Naive thymus-derived CD4-positive, alpha-beta T cell (primary cell): Measurements from ENCODE around the gene SNX1. TPM values are rescaled to one million over a fixed set of nuclear protein-coding genes. Genes with fewer than 3 reads are reported as not detected.
A peak's percentile ranks its signal among the peaks of the same experiment; 100 is the strongest.

Source experiments
- ATAC-seq: fragments of 150-1000 bp; cut with Tn5 transposase; 2 replicates; pipeline ENCODE4 v1.10.0; 2021; ENCODE audit warnings: mild to moderate bottlenecking, moderate library complexity
- CTCF ChIA-PET: fragments of 350-600 bp; sonication (Branson Sonifier 250); formaldehyde crosslinking; loops from one replicate; lab custom pipeline; 2021; ENCODE audit warnings: antibody characterized with exemption; lab: Charles Lee
- POLR2A ChIA-PET: fragments of 350-600 bp; sonication (Branson Sonifier 250); formaldehyde crosslinking; loops from one replicate; lab custom pipeline; 2021; ENCODE audit warnings: antibody characterized with exemption, inconsistent platforms; lab: Charles Lee
- DNase-seq, 9 donors: peaks; one replicate each; pipeline versions ENCODE4 v3.0.0 to v3.0.0-alpha.2; 2020 to 2022; ENCODE audit warnings: mixed read lengths in 1 of 9
- H3K27ac ChIP-seq: one replicate; pipeline ENCODE4 v1.7.0; 2013; ENCODE audit warnings: mild to moderate bottlenecking, low read depth, low read length, moderate library complexity
- H3K27me3 ChIP-seq, 2 donors: one replicate each; pipeline ENCODE4 v1.7.0; 2013; ENCODE audit warnings: low read length in 2 of 2, mild to moderate bottlenecking in 2 of 2, moderate library complexity in 2 of 2; ENCODE audit not compliant: control insufficient read depth in 2 of 2, insufficient read depth in 2 of 2
- H3K36me3 ChIP-seq, 3 experiments: 1 replicate in 2 of 3; 2 replicates in 1 of 3; pipeline ENCODE4 v1.7.0; 2013; ENCODE audit warnings: low read length in 3 of 3, mild to moderate bottlenecking in 3 of 3, moderate library complexity in 1 of 3; ENCODE audit not compliant: insufficient read depth in 3 of 3, control insufficient read depth in 2 of 3
- H3K4me1 ChIP-seq, 2 donors: one replicate each; pipeline ENCODE4 v1.7.0; 2013; ENCODE audit warnings: low read length in 2 of 2, mild to moderate bottlenecking in 2 of 2, moderate library complexity in 1 of 2; ENCODE audit not compliant: control insufficient read depth in 2 of 2, insufficient read depth in 2 of 2
- H3K4me3 ChIP-seq: 2 replicates; pipeline ENCODE4 v1.7.0; 2013; ENCODE audit warnings: mild to moderate bottlenecking, low read length
- H3K9me3 ChIP-seq, 3 experiments: 1 replicate in 2 of 3; 2 replicates in 1 of 3; pipeline ENCODE4 v1.7.0; 2013; ENCODE audit warnings: low read length in 3 of 3; ENCODE audit not compliant: control insufficient read depth in 2 of 3
- H3K27ac Mint-ChIP-seq, 9 donors: one replicate each; pipeline ENCODE4 v1.8.0; 2020 to 2022; ENCODE audit warnings: mixed read lengths in 9 of 9, mild to moderate bottlenecking in 8 of 9, moderate library complexity in 5 of 9, inconsistent platforms in 2 of 9
- H3K27me3 Mint-ChIP-seq, 5 donors: one replicate each; pipeline ENCODE4 v1.8.0; 2021 to 2022; ENCODE audit warnings: mixed read lengths in 5 of 5, mild to moderate bottlenecking in 1 of 5
- H3K36me3 Mint-ChIP-seq, 5 donors: one replicate each; pipeline ENCODE4 v1.8.0; 2020 to 2022; ENCODE audit warnings: mixed read lengths in 5 of 5, mild to moderate bottlenecking in 3 of 5, inconsistent platforms in 1 of 5
- H3K4me1 Mint-ChIP-seq, 7 donors: one replicate each; pipeline ENCODE4 v1.8.0; 2020 to 2022; ENCODE audit warnings: mixed read lengths in 7 of 7, mild to moderate bottlenecking in 3 of 7, inconsistent platforms in 1 of 7
- H3K4me3 Mint-ChIP-seq, 10 donors: one replicate each; pipeline ENCODE4 v1.8.0; 2020 to 2022; ENCODE audit warnings: mild to moderate bottlenecking in 10 of 10, mixed read lengths in 10 of 10, moderate library complexity in 6 of 10, inconsistent platforms in 2 of 10
- H3K9me3 Mint-ChIP-seq, 11 donors: one replicate each; pipeline ENCODE4 v1.8.0; 2020 to 2022; ENCODE audit warnings: mixed read lengths in 11 of 11, mild to moderate bottlenecking in 4 of 11, inconsistent platforms in 1 of 11, moderate library complexity in 1 of 11
- intact Hi-C, 2 donors: fragments of 100-400 bp; cut with micrococcal nuclease; formaldehyde crosslinking; loops; one replicate each; pipeline ENCODE4 v1.15.1; 2023
- polyA plus RNA-seq, 2 donors: library from polyadenylated mRNA; unstranded; fragments of 300-500 nt; fragmentation: Illumina TruSeq; gene quantifications; one replicate each; pipeline ENCODE4 v1.2.3, GENCODE V29; 2021
- total RNA-seq, 6 experiments: library from RNA in 5 of 6; stranded (reverse) in 5 of 6; gene quantifications; 1 replicate in 5 of 6; 2 replicates in 1 of 6; pipeline ENCODE4 v1.2.3 and lab custom pipeline; 2021 to 2026

Gene SNX1
- total and polyA plus RNA-seq, 7 experiments from 2014 or later: 61.3 to 161 (median 120) TPM

DNA sequence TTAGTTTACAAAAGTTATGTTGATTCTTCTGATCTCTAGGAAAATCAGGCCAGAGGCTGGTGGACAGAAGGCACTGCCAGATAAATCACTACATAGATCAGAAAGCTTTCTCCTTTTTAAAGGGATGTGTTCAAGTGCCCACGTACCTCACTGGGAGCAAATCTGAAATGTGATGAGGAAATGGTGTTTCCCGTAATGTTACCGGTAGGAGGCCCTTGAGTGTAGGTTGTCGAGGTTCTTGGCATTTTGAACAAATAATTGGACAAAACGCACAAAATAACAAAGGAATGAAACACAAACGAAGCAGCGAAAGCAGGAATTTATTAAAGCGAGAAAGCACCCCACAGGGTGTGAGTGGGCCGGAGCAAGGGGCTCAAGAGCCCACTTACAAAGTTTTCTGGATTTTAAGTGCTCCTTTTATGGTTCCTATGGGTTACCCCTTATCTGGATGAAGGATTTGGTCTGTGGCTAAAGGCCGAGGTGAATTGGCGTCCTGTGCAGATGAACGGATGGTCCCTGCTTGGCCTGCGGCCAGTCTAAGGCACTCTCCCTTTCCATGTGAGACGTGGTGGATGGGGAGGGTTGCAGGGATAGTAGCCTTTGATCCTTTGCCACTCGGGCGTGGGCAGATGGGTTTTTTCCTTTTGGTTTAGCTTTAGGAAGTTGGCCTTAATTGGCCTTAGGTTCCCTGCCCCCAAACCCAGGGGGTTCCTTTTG is 1.0 kb downstream of the SNX1 start:
- POLR2A ChIA-PET: interaction anchor here (0.9 to 1.8 kb wide), 5 partner anchors 9 to 66 kb away, joined by 3 to 9 read pairs (median 3); partner anchors contain the start of gene PPIB
- Mint-ChIP-seq H3K27ac (peak overlapping the region; percentile 97 to 100 (median 99)), H3K4me1 (peaks cover 48 to 98% (median 86%) of the 10 kb centered on the region in 7 donors), H3K9me3 (no peaks in the 10 kb centered on the region), H3K27me3 (no peaks in the 10 kb centered on the region), H3K36me3 (peaks cover 0 to 4% (median 0%) of the 10 kb centered on the region in 5 donors), H3K4me3 (peak overlapping the region; percentile 92 to 100 (median 98))
- peak overlapping the region; percentile 88 for H3K27ac ChIP-seq
- CTCF ChIA-PET: interaction anchor here (1.6 kb wide), 1 partner anchor 66 kb away, joined by 5 read pairs; the partner anchor contains the start of gene PPIB
- ATAC-seq: no peak
- no peaks in the 10 kb centered on the region for H3K27me3 ChIP-seq
- no peaks in the 10 kb centered on the region for H3K9me3 ChIP-seq
- DNase-seq: peak in 4 of 9 donors; percentile 8 to 23 (median 11)
- intact Hi-C loops: loop anchor here (1.0 to 10.0 kb wide), 7 partner anchors 56 to 1052 kb away; partner anchors contain the start of genes PCLAF (in 1 of the 2), PDCD7 (in 1 of the 2), PIF1 (in 1 of the 2) and PLEKHO2 (in 1 of the 2)
- peaks cover 41 to 48% of the 10 kb centered on the region in 2 donors for H3K4me1 ChIP-seq
- H3K4me3 ChIP-seq: peak overlapping the region; percentile 87
- peaks cover 0 to 5% (median 0%) of the 10 kb centered on the region in 3 experiments for H3K36me3 ChIP-seq

DNA sequence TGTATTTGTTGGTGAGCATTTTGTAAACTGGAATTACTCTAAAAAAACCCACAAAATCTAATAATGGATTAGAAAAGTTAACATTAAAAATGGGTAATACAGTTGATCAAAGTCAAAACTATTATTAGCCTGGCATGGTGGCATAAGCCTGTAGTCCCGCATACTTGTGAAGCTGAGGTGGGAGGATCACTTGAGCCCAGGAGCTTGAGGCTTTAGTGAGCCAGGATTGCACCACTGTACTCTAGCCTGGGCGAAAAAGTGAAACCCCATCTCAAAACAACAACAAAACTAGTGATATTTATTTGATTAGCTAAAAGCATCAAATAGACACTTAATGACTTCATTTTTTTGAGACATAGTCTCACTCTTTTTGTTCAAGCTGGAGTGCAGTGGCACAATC is 3.6 kb downstream of the SNX1 start:
- H3K4me1 Mint-ChIP-seq: peaks cover 38 to 91% (median 76%) of the 10 kb centered on the region in 7 donors
- intact Hi-C loops: loop anchor here (5.0 to 10.0 kb wide), 6 partner anchors 283 to 1055 kb away; partner anchors contain the start of genes PCLAF (in 1 of the 2), PDCD7 (in 1 of the 2), PIF1 (in 1 of the 2) and PLEKHO2 (in 1 of the 2)
- H3K4me3 ChIP-seq: no peak overlapping the region
- peaks cover 31 to 33% of the 10 kb centered on the region in 2 donors for H3K4me1 ChIP-seq
- ATAC-seq: no peak
- peak overlapping the region in 2 of 10 donors; percentile 42 to 48 for H3K4me3 Mint-ChIP-seq
- H3K9me3 ChIP-seq: no peaks in the 10 kb centered on the region
- H3K27me3 ChIP-seq: no peaks in the 10 kb centered on the region
- H3K36me3 Mint-ChIP-seq: peaks cover 4 to 7% (median 5%) of the 10 kb centered on the region in 5 donors
- no peaks in the 10 kb centered on the region for H3K9me3 Mint-ChIP-seq
- CTCF ChIA-PET: interaction anchor here (0.6 kb wide), 1 partner anchor 70 kb away, joined by 3 read pairs; no protein-coding TSS in a partner anchor
- H3K27ac Mint-ChIP-seq: no peak overlapping the region
- H3K36me3 ChIP-seq: peaks cover 0 to 9% (median 0%) of the 10 kb centered on the region in 3 experiments
- DNase-seq: no peak
- no peak overlapping the region for H3K27ac ChIP-seq
- POLR2A ChIA-PET: interaction anchor here (0.5 kb wide), 1 partner anchor 341 kb away, joined by 5 read pairs; no protein-coding TSS in a partner anchor
- H3K27me3 Mint-ChIP-seq: no peaks in the 10 kb centered on the region

DNA sequence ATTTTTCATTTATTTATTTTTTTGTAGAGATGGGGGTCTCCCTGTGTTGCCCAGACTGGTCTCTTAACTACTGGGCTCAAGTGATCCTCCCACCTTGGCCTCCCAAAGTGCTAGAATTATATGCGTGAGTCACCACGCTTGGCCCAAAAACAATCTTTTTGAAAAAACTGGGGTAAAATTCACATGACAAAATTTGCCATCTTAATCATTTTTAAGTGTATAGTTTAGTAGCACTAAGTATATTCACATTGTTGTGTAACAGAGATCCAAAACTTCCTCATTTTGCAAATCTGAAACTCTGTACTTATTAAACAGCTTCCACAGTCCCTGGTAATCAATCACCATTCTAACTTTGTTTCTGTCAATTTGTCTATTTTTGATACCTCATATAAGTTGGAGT is 5.2 kb downstream of the SNX1 start:
- H3K36me3 Mint-ChIP-seq: peaks cover 4 to 7% (median 5%) of the 10 kb centered on the region in 5 donors
- peak; percentile 19 for ATAC-seq
- no peak overlapping the region for H3K27ac ChIP-seq
- H3K4me1 Mint-ChIP-seq: peaks cover 31 to 85% (median 69%) of the 10 kb centered on the region in 7 donors
- H3K9me3 Mint-ChIP-seq: no peaks in the 10 kb centered on the region
- intact Hi-C loops: loop anchor here in 1 of 2 donors (1.0 kb wide), 1 partner anchor 10 kb away; no protein-coding TSS in a partner anchor
- CTCF ChIA-PET: no interaction called here
- H3K9me3 ChIP-seq: no peaks in the 10 kb centered on the region
- no peaks in the 10 kb centered on the region for H3K27me3 Mint-ChIP-seq
- H3K36me3 ChIP-seq: peaks cover 0 to 7% (median 0%) of the 10 kb centered on the region in 3 experiments
- no peaks in the 10 kb centered on the region for H3K27me3 ChIP-seq
- H3K4me3 Mint-ChIP-seq: peak overlapping the region in 2 of 10 donors; percentile 19 to 22
- no peak overlapping the region for H3K4me3 ChIP-seq
- POLR2A ChIA-PET: interaction anchor here (0.8 to 1.7 kb wide), 2 partner anchors 8 to 21 kb away, joined by 3 to 6 read pairs; partner anchors contain the start of gene CIAO2A
- no peak for DNase-seq
- peak overlapping the region in 2 of 9 donors; percentile 41 to 67 for H3K27ac Mint-ChIP-seq
- peaks cover 18 to 20% of the 10 kb centered on the region in 2 donors for H3K4me1 ChIP-seq

DNA sequence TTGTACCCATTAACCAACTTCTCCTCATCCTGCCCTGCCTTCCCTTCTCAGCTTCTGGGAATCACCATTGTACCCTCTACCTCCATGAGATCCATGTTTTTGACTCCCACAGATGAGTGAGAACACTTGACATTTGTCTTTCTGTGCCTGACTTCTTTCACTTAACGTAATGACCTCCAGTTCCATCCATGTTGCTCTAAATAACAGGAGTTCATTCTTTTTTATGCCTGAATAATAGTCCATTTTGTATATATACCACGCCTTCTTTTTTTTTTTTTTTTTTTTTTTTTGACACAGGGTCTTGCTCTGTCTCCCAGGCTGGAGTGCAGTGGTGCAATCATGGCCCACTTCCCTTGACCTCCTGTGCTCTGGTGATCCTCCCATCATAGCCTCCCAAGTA is 6.7 kb downstream of the SNX1 start:
- H3K4me3 Mint-ChIP-seq: no peak overlapping the region
- Histone ChIP-seq H3K4me3 (no peak overlapping the region), H3K27me3 (no peaks in the 10 kb centered on the region), H3K27ac (no peak overlapping the region), H3K4me1 (peaks cover 7 to 15% of the 10 kb centered on the region in 2 donors), H3K9me3 (no peaks in the 10 kb centered on the region), H3K36me3 (peaks cover 0 to 4% (median 0%) of the 10 kb centered on the region in 3 experiments)
- H3K9me3 Mint-ChIP-seq: no peaks in the 10 kb centered on the region
- peaks cover 30 to 84% (median 69%) of the 10 kb centered on the region in 7 donors for H3K4me1 Mint-ChIP-seq
- H3K27ac Mint-ChIP-seq: no peak overlapping the region
- H3K27me3 Mint-ChIP-seq: no peaks in the 10 kb centered on the region
- peaks cover 4 to 12% (median 5%) of the 10 kb centered on the region in 5 donors for H3K36me3 Mint-ChIP-seq
- no peak for ATAC-seq
- ChIA-PET CTCF (no interaction called here), POLR2A (interaction anchor here (1.3 to 1.7 kb wide), 2 partner anchors 9 kb away, joined by 3 to 6 read pairs; partner anchors contain the start of gene CIAO2A)
- no peak for DNase-seq
- intact Hi-C loops: no loop called here

DNA sequence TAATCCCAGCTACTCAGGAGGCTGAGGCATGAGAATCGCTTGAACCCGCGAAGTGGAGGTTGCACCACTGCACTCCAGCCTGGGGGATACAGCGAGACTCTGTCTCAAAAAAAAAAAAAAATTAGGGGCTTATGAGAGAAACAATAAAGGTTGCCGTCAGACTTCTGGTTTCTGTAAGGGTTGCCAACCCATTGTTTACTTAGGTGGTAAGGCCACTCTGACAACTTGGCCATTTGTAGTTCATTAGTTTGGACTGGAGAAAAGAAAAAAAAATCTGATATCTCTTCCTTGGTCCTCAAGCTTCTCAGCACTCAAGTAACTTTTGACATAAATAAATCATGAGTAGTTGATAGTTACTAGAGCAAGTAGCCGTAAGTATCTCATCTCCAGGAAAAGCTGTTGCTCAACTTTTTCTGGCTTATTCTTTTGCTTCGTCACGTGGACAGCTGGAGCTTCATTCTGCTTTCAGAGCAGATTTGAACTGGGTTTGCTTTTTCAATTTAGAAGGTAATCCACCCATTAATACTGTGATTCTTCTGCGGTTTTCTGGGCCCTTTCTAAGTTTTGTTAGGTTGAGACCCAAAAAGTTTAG is 9.4 kb downstream of the SNX1 start:
- Mint-ChIP-seq H3K36me3 (peaks cover 4 to 9% (median 5%) of the 10 kb centered on the region in 5 donors), H3K4me3 (no peak overlapping the region), H3K9me3 (no peaks in the 10 kb centered on the region), H3K4me1 (peaks cover 20 to 73% (median 60%) of the 10 kb centered on the region in 7 donors), H3K27me3 (no peaks in the 10 kb centered on the region), H3K27ac (no peak overlapping the region)
- DNase-seq (no peak), ATAC-seq (no peak)
- intact Hi-C loops: no loop called here
- Histone ChIP-seq H3K4me3 (no peak overlapping the region), H3K27ac (no peak overlapping the region), H3K36me3 (peaks cover 0 to 4% (median 0%) of the 10 kb centered on the region in 3 experiments), H3K9me3 (no peaks in the 10 kb centered on the region), H3K27me3 (no peaks in the 10 kb centered on the region), H3K4me1 (peaks cover 4 to 9% of the 10 kb centered on the region in 2 donors)
- CTCF ChIA-PET: no interaction called here
- POLR2A ChIA-PET: interaction anchor here (0.7 kb wide), 2 partner anchors 10 to 571 kb away, joined by 3 to 4 read pairs; partner anchors contain the start of gene SNX1

DNA sequence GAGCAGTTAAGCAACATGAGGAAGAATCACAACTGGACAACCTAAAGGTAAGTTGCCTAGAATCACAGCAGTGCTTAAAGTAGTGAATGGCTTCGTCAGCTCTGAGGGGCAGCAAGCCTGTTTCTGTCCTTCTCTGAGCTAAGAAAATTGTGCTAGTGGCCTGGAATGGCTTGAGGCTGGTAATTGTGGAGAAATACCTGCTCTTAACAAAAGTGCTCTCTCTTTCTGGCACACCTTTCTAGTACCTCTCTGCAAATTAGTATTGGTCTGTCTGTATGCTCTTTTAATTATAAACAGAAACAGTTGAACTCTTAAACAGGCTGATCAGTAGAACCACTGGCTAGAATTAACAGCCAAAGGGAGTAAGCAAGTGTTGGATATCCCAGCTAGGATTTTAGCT is 11.6 kb downstream of the SNX1 start:
- peaks cover 36 to 75% (median 68%) of the 10 kb centered on the region in 7 donors for H3K4me1 Mint-ChIP-seq
- Histone ChIP-seq H3K36me3 (peaks cover 0 to 6% (median 0%) of the 10 kb centered on the region in 3 experiments), H3K27me3 (no peaks in the 10 kb centered on the region), H3K9me3 (no peaks in the 10 kb centered on the region), H3K27ac (no peak overlapping the region), H3K4me1 (peaks cover 14% of the 10 kb centered on the region in 2 donors), H3K4me3 (no peak overlapping the region)
- peak overlapping the region in 1 of 9 donors; percentile 54 for H3K27ac Mint-ChIP-seq
- no peaks in the 10 kb centered on the region for H3K9me3 Mint-ChIP-seq
- POLR2A ChIA-PET: no interaction called here
- H3K4me3 Mint-ChIP-seq: no peak overlapping the region
- no peaks in the 10 kb centered on the region for H3K27me3 Mint-ChIP-seq
- peaks cover 3 to 8% (median 4%) of the 10 kb centered on the region in 5 donors for H3K36me3 Mint-ChIP-seq
- CTCF ChIA-PET: no interaction called here
- DNase-seq (no peak), ATAC-seq (no peak)
- intact Hi-C loops: no loop called here
